Ovary (tissue), 3 donors: ENCODE results near the gene UBA3.

ENCODE experiments used
- EP300 ChIP-seq: sonication (generic); formaldehyde crosslinking; IDR thresholded peaks from one replicate; pipeline ENCODE4 v1.6.1; 2017; ENCODE audit warnings: antibody characterized with exemption
- POLR2A ChIP-seq: fragments of 450-650 bp; IDR thresholded peaks from one replicate; pipeline ENCODE4 v1.6.1; 2017; ENCODE audit warnings: antibody characterized with exemption, mild to moderate bottlenecking, moderate library complexity
- TF ChIP-seq, protein P1 (sequence below), 3 donors: fragments of 450-650 bp in 2 of 3; fragments of 200-600 bp in 1 of 3; IDR thresholded peaks; one replicate each; pipeline versions ENCODE4 v1.5.1 to v1.8.0; 2016 to 2022; ENCODE audit warnings: antibody characterized with exemption in 3 of 3, mild to moderate bottlenecking in 1 of 3
- donor health status: DM: no; HTN: no; CAD: no.

DNA sequence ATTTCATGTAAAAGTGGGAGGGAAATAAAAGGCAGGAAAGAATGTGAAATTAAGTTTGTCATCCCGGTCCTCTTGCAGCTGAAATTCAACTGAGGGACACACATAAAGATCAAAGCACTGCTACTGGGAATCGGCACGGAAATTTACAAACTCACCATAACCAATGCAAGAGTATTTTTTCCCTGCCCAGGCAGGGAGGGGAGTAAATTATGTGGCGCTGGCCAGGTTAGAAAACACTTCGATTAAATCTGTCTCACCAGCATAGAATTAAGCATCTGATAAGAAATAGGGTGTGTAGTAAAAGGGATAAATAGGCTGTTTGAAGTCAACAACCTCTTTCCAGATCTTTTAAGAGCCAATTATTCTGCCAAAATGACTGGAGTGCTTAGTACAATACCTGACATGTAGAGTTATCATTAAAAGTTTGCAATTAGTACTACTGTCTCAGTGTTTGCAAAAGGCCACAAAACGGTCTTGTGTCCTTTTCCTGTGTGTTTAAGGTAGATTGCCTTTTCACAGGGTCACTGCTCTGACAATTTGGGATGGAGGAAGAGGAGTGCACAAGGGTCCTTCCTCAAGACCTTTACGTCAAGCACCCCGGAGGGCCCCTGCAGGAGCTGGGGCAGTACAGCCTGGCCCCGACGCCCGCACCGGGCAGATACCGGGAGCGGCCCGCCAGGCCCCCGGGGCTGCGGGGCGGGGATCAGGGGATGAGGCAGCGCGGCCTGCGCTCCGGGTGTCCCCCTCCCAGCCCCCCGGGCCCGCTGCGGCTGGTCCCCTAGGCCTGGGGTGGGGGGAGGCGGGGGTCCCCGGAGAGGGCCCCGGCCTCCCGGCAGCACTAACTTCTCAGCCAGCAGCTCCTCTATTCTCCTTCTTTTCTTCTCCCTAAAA is 651 bp downstream of the UBA3 start:
- TF ChIP-seq, protein P1, sequence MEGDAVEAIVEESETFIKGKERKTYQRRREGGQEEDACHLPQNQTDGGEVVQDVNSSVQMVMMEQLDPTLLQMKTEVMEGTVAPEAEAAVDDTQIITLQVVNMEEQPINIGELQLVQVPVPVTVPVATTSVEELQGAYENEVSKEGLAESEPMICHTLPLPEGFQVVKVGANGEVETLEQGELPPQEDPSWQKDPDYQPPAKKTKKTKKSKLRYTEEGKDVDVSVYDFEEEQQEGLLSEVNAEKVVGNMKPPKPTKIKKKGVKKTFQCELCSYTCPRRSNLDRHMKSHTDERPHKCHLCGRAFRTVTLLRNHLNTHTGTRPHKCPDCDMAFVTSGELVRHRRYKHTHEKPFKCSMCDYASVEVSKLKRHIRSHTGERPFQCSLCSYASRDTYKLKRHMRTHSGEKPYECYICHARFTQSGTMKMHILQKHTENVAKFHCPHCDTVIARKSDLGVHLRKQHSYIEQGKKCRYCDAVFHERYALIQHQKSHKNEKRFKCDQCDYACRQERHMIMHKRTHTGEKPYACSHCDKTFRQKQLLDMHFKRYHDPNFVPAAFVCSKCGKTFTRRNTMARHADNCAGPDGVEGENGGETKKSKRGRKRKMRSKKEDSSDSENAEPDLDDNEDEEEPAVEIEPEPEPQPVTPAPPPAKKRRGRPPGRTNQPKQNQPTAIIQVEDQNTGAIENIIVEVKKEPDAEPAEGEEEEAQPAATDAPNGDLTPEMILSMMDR (IDR thresholded peaks at IDR 0.05), result no peak
- no peak for TF ChIP-seq POLR2A
- no peak for TF ChIP-seq EP300
